Measurements from ENCODE around the gene SERPINB6.
A peak's percentile ranks its signal among the peaks of the same experiment; 100 is the strongest.
"Not testable (repeated sequence)": the region's sequence is repeated elsewhere in the genome, so short reads cannot be mapped to it uniquely, and the experiment has no call there.

SERPINB6 gene

DNA sequence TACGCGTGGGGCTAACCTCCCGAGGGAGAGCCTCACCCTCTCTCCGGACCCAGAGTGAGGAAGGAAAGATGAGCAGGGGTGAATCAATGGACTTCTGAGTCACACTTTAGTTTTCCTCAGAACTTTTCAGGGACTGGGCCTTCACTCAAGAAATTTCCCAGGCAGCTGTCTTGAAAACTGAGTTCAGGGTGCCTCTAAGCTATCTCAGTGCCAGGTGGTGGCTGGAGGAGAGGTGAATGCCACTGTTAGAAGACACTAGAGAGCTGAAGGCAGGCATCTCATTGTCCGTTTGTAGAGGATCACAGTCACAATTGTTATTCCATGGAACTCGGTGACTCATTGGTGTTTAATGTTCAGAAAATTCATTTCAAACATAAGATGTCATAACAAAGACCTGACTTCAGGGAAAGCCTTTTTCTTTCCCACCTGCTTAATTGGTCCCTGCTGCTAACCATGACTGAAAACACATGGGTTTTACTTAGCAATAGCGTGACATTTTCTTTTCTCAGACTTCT, 5.3 kb upstream of the SERPINB6 start:
- Histone ChIP-seq H3K27ac (peak overlapping the region; percentile 87), H3K36me3 (replicated peaks) (no peaks in the 10 kb centered on the region), H3K27me3 (replicated peaks) (no peaks in the 10 kb centered on the region), H3K4me3 (ENCODE audit: low read depth, low read length) (no peak overlapping the region)
- peak; percentile 56 for DNase-seq
- in situ Hi-C loops (cut with HindIII; ENCODE audit: low pct_ligation_motif_present, low sequenced_read_pairs) = no loop called here
- TF ChIP-seq, protein P1, sequence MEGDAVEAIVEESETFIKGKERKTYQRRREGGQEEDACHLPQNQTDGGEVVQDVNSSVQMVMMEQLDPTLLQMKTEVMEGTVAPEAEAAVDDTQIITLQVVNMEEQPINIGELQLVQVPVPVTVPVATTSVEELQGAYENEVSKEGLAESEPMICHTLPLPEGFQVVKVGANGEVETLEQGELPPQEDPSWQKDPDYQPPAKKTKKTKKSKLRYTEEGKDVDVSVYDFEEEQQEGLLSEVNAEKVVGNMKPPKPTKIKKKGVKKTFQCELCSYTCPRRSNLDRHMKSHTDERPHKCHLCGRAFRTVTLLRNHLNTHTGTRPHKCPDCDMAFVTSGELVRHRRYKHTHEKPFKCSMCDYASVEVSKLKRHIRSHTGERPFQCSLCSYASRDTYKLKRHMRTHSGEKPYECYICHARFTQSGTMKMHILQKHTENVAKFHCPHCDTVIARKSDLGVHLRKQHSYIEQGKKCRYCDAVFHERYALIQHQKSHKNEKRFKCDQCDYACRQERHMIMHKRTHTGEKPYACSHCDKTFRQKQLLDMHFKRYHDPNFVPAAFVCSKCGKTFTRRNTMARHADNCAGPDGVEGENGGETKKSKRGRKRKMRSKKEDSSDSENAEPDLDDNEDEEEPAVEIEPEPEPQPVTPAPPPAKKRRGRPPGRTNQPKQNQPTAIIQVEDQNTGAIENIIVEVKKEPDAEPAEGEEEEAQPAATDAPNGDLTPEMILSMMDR (IDR thresholded peaks at IDR 0.05; ENCODE audit: low read depth, low read length, missing control alignments) = no peak

DNA sequence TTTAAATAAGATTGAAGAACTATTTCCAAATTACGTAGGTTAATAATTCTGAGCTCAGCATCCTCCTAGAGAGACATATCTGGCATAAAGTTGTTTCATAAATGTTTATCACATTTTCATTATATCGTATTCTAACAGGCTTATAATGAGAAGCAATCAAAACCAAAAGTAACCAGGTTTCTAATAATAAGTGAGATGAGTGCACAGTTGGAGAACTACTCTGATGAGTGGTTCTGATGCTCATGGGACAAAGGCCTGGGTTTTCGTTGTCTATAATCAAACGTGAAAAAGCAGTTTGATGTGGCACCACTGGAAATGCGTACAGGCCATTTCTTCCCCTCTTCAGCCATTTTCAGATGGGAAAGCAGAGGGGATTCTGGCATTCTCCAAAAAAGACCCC, 4.7 kb upstream of the SERPINB6 start:
- Histone ChIP-seq H3K27me3 (replicated peaks) (no peaks in the 10 kb centered on the region), H3K27ac (peak overlapping the region; percentile 87), H3K36me3 (replicated peaks) (no peaks in the 10 kb centered on the region), H3K4me3 (ENCODE audit: low read depth, low read length) (no peak overlapping the region)
- in situ Hi-C loops (cut with HindIII; ENCODE audit: low pct_ligation_motif_present, low sequenced_read_pairs) = no loop called here
- DNase-seq = no peak
- TF ChIP-seq, protein P1 (IDR thresholded peaks at IDR 0.05; ENCODE audit: low read depth, low read length, missing control alignments) = no peak

DNA sequence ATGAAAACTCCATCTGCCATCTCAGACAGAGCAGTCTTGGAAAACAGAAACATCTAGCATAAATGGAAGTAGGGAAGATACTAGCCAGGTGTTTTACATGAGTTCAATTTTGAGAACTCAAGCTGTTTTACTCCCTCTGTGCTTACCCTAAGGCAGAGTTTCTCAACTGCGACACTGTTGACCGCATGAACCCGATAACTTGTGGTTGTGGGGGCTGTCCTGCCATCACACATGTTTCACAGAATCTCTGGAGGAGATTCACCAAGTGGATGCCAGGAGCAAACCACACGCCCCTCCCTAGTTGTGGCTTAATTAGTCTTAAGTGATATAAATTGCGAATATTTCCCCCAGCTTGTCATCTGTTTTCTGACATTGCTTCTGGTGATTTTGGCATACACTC, 2.3 kb upstream of the SERPINB6 start:
- Histone ChIP-seq H3K27ac (no peak overlapping the region), H3K36me3 (replicated peaks) (no peaks in the 10 kb centered on the region), H3K4me3 (ENCODE audit: low read depth, low read length) (no peak overlapping the region), H3K27me3 (replicated peaks) (no peaks in the 10 kb centered on the region)
- TF ChIP-seq, protein P1 (IDR thresholded peaks at IDR 0.05; ENCODE audit: low read depth, low read length, missing control alignments) = no peak
- in situ Hi-C loops (cut with HindIII; ENCODE audit: low pct_ligation_motif_present, low sequenced_read_pairs) = no loop called here
- DNase-seq = no peak

- DNase-seq; in situ Hi-C loops (cut with HindIII; ENCODE audit: low pct_ligation_motif_present, low sequenced_read_pairs); H3K36me3 ChIP-seq (replicated peaks); H3K27ac ChIP-seq; H3K27me3 ChIP-seq (replicated peaks); H3K4me3 ChIP-seq (ENCODE audit: low read depth, low read length): not testable (repeated sequence)
Measured at GRCh38 chr6:2973180-2973579, 1.8 kb upstream of the SERPINB6 start.

DNA sequence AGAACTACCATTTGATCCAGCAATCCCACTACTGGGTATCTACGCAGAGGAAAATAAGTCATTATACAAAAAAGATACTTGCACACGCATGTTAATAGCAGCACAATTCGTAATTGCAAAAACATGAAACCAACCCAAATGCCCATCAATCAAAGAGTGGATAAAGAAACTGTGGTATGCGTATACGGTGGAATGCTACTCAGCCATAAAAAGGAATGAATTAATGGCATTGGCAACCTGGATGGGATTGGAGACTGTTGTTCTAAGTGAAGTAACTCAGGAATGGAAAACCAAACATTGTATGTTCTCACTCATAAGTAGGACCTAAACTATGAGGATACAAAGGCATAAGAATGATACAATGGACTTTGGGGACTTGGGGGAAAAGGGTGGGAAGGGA, 1.3 kb upstream of the SERPINB6 start:
- H3K27ac ChIP-seq; DNase-seq; in situ Hi-C loops (cut with HindIII; ENCODE audit: low pct_ligation_motif_present, low sequenced_read_pairs): not testable (repeated sequence)

DNA sequence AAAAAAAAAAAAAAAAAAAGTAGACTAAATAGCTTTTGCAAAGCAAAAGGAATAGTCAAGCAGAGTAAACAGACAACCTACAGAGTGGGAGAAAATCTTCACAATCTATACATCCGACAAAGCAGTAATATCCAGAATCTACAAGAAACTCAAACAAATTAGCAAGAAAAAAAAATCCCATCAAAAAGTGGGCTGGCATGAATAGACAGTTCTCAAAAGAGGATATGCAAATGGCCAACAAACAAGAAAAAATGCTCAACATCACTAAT, 786 bp upstream of the SERPINB6 start:
- in situ Hi-C loops (cut with HindIII; ENCODE audit: low pct_ligation_motif_present, low sequenced_read_pairs) = not testable (repeated sequence)
- Histone ChIP-seq H3K4me3 (ENCODE audit: low read depth, low read length) (peak overlapping the region; percentile 68), H3K27ac (peak overlapping the region; percentile 91)

More for the DNA sequence above, 1.3 kb upstream of the SERPINB6 start:
- H3K4me3 ChIP-seq (ENCODE audit: low read depth, low read length); H3K27me3 ChIP-seq (replicated peaks); H3K36me3 ChIP-seq (replicated peaks): not testable (repeated sequence)

GRCh38 chr6:2970753-2971419, 481 bp downstream of the SERPINB6 start:
- Histone ChIP-seq H3K27ac (peak overlapping the region; percentile 91), H3K36me3 (replicated peaks) (no peaks in the 10 kb centered on the region), H3K27me3 (replicated peaks) (no peaks in the 10 kb centered on the region), H3K4me3 (ENCODE audit: low read depth, low read length) (peak overlapping the region; percentile 68)
- TF ChIP-seq, protein P1 (IDR thresholded peaks at IDR 0.05; ENCODE audit: low read depth, low read length, missing control alignments) = no peak
- in situ Hi-C loops (cut with HindIII; ENCODE audit: low pct_ligation_motif_present, low sequenced_read_pairs) = no loop called here
- DNase-seq = peak; percentile 30

More for the DNA sequence above, 786 bp upstream of the SERPINB6 start:
- not testable (repeated sequence) for DNase-seq; H3K27me3 ChIP-seq (replicated peaks); H3K36me3 ChIP-seq (replicated peaks)

Data from brain microvascular endothelial cell (primary cell).